Mucosa of descending colon (tissue), 3 donors: ENCODE measurements around the gene SRPK2. TPM values are rescaled to one million over a fixed set of nuclear protein-coding genes. Genes with fewer than 3 reads are reported as not detected.

Source experiments
- ATAC-seq: fragments of 200-7000 bp; cut with Tn5 transposase; one replicate; pipeline ENCODE4 v1.9.1; 2020; ENCODE audit warnings: mild to moderate bottlenecking, moderate library complexity
- DNase-seq, 3 donors: peaks; one replicate each; pipeline ENCODE4 v3.0.0-alpha.2; 2020
- H3K36me3 ChIP-seq: fragments of 200-600 bp; one replicate; pipeline ENCODE4 v1.8.0; 2021; ENCODE audit warnings: low read depth, mild to moderate bottlenecking
- H3K4me1 ChIP-seq: fragments of 200-600 bp; one replicate; pipeline ENCODE4 v1.8.0; 2021; ENCODE audit warnings: low read depth, mild to moderate bottlenecking
- H3K4me3 ChIP-seq: fragments of 200-600 bp; one replicate; pipeline ENCODE4 v1.8.0; 2021; ENCODE audit warnings: mild to moderate bottlenecking
- H3K9me3 ChIP-seq: fragments of 200-600 bp; one replicate; pipeline ENCODE4 v1.8.0; 2021; ENCODE audit warnings: mild to moderate bottlenecking
- CTCF ChIP-seq: fragments of 200-600 bp; IDR thresholded peaks from one replicate; pipeline ENCODE4 v1.8.0; 2022; ENCODE audit warnings: antibody characterized with exemption, mild to moderate bottlenecking
- intact Hi-C, 2 donors: fragments of 100-400 bp; cut with DNase I in 1 of 2; cut with micrococcal nuclease in 1 of 2; formaldehyde crosslinking; loops; one replicate each; pipeline versions ENCODE4 v1.11.0 to v1.11.1; 2022; cut with DNase I, micrococcal nuclease
- total RNA-seq, 3 donors: library from RNA; stranded (reverse); fragmentation: NEBNext Ultra II Directional in 2 of 3; extraction: Animal tissue kit (Norgen Biotek cat#: 25700) in 2 of 3; gene quantifications; one replicate each; pipeline versions ENCODE4 v1.2.1 to v1.2.4, GENCODE V29; 2021 to 2023
- donor health status: DM: no; HTN: no; CAD: no; lungs with moderate emphysema.
- donor health status: DM: no; HTN: no; CAD: no.
- donor health status: DM: no; HTN: yes; CAD: no.

The SRPK2 gene
- total RNA-seq, 3 donors from 2014 or later, result 25.7 to 59.2 (median 31.6) TPM

- no peak for TF ChIP-seq CTCF
- Histone ChIP-seq H3K9me3 (no peaks in the 10 kb centered on the region), H3K4me3 (no peak overlapping the region), H3K36me3 (peaks cover 19% of the 10 kb centered on the region), H3K4me1 (no peaks in the 10 kb centered on the region)
- ATAC-seq (no peak), DNase-seq (no peak)
- intact Hi-C loops, result no loop called here
Measured at GRCh38 chr7:105106473-105106872, 282.2 kb downstream of the SRPK2 start.

GRCh38 chr7:105105579-105105978 is 283.1 kb downstream of the SRPK2 start:
- Histone ChIP-seq H3K4me3 (no peak overlapping the region), H3K36me3 (peaks cover 19% of the 10 kb centered on the region), H3K4me1 (no peaks in the 10 kb centered on the region), H3K9me3 (no peaks in the 10 kb centered on the region)
- TF ChIP-seq CTCF, result no peak
- intact Hi-C loops, result no loop called here
- ATAC-seq (no peak), DNase-seq (no peak)

- Histone ChIP-seq H3K36me3 (peaks cover 10% of the 10 kb centered on the region), H3K4me1 (no peaks in the 10 kb centered on the region), H3K4me3 (no peak overlapping the region), H3K9me3 (no peaks in the 10 kb centered on the region)
- intact Hi-C loops, result no loop called here
- no peak for DNase-seq
- ATAC-seq, result no peak
- TF ChIP-seq CTCF, result no peak
Measured at GRCh38 chr7:105102557-105103352, 286.0 kb downstream of the SRPK2 start.

GRCh38 chr7:105101864-105102263 is 286.9 kb downstream of the SRPK2 start:
- H3K9me3 ChIP-seq, result no peaks in the 10 kb centered on the region
- DNase-seq (no peak), ATAC-seq (no peak)
- H3K4me1 ChIP-seq, result no peaks in the 10 kb centered on the region
- H3K36me3 ChIP-seq, result peaks cover 4% of the 10 kb centered on the region
- TF ChIP-seq CTCF, result no peak
- H3K4me3 ChIP-seq, result no peak overlapping the region
- intact Hi-C loops, result no loop called here

GRCh38 chr7:105098863-105099515 is 289.7 kb downstream of the SRPK2 start:
- Histone ChIP-seq H3K36me3 (no peaks in the 10 kb centered on the region), H3K4me3 (no peak overlapping the region), H3K4me1 (no peaks in the 10 kb centered on the region), H3K9me3 (no peaks in the 10 kb centered on the region)
- ATAC-seq (peak; percentile 66), DNase-seq (no peak)
- no peak for TF ChIP-seq CTCF
- intact Hi-C loops, result no loop called here
